ENCODE data around the gene EHD2.
"Not testable (repeated sequence)": the region's sequence is repeated elsewhere in the genome, so short reads cannot be mapped to it uniquely, and the experiment has no call there.

EHD2 gene

GRCh38 chr19:47693489-47693888, 19.7 kb upstream of the EHD2 start:
- no peak for DNase-seq

GRCh38 chr19:47693903-47694302, 19.3 kb upstream of the EHD2 start:
- DNase-seq = no peak

GRCh38 chr19:47694466-47695273, 18.6 kb upstream of the EHD2 start:
- no peak for DNase-seq

- no peak for DNase-seq
These were observed 17.5 kb upstream of the EHD2 start for GRCh38 chr19:47695533-47696262.

GRCh38 chr19:47696635-47697034, 16.6 kb upstream of the EHD2 start:
- DNase-seq = no peak

GRCh38 chr19:47697863-47698609, 15.2 kb upstream of the EHD2 start:
- peak; percentile 66 to 80 for DNase-seq

DNA sequence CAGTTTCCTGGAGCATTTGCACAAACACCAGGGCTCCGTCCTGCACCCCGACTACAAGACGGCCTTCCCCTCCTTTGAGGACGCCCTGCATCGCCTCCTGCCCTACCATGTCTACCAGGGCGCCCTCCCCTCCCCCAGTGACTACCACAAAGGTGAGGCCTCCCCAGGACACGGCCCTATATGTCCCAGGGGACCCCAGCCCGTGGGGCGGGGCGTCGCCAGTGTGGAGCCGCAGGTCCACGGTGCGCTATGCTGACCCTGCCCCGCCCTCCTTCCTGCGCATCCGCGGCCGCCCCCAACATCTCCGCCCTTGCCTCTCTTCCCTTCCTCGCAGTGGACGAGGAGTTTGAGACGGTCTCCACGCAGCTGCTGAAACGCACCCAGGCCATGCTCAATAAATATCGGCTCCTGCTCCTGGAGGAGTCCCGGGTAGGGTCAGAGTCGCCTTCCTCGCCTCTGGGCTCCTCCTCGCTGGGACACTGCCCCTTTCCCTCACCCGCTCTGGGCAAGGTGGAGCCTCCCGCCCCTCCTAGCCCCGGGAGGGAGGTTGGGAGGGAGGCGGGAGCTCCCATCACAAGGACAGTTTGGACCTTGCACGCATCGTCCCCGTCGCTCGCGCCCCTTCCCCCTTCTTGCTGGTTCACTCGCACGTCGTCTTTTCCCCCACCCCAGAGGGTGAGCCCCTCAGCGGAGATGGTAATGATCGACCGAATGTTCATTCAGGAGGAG, 14.4 kb upstream of the EHD2 start:
- DNase-seq = no peak

DNA sequence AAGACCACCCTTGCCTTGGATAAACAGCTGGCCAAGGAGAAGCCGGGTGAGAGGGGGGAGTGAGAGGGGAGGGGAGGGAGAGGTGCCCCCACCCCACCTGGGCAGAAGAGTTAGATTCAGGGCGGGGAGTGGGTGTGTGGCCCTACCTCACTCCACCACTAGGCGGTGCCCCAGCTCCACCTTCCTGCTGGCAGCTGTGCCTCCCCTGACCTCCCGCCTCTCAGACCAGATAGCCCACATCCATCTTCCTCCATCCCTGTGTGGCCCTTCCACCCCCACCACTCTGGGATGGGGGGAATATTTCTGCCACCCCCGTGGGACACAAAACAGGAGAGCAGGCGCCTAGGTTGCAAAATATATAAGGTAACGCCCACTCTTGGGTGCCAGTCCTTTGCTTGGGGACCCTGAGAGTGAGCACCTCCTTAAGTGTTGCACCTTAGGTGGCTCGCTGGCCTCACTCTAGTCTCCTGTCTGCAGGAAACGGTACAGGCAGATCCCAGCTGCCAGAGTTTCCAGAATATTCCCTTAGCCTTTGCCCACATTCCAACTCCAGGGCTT, 13.8 kb upstream of the EHD2 start:
- DNase-seq = peak in 1 of 2 experiments; percentile 29

DNA sequence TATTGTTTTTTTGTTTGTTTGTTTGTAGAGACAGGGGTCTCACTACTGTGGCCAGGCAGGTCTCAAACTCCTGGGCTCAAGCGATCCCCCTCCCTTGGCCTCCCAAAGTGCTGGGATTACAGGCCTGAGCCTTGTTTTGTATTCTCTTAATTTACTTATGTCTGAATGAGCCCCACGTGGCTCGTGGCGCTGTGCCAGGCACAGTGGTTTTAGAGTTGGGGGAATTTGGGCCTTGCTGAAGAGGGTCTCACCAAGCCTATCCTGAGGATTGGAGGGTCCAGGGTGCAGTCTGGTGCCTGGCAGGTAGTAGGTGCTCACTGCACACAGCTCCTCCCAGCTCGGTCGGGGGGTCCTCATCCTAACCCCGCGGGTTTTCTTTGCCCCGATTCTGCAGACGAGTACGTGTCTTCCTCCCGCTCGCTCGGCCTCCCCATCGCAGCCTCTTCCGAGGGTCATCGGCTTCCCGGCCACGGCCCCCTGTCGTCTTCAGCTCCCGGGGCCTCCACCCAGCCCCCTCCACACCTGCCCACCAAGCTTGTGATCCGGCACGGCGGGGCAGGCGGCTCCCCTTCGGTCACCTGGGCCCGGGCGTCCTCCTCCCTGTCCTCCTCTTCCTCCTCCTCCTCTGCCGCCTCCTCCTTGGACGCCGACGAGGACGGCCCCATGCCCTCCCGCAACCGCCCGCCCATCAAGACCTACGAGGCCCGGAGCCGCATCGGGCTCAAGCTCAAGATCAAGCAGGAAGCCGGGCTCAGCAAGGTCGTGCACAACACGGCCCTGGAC, 12.1 kb upstream of the EHD2 start:
- DNase-seq = no peak

DNA sequence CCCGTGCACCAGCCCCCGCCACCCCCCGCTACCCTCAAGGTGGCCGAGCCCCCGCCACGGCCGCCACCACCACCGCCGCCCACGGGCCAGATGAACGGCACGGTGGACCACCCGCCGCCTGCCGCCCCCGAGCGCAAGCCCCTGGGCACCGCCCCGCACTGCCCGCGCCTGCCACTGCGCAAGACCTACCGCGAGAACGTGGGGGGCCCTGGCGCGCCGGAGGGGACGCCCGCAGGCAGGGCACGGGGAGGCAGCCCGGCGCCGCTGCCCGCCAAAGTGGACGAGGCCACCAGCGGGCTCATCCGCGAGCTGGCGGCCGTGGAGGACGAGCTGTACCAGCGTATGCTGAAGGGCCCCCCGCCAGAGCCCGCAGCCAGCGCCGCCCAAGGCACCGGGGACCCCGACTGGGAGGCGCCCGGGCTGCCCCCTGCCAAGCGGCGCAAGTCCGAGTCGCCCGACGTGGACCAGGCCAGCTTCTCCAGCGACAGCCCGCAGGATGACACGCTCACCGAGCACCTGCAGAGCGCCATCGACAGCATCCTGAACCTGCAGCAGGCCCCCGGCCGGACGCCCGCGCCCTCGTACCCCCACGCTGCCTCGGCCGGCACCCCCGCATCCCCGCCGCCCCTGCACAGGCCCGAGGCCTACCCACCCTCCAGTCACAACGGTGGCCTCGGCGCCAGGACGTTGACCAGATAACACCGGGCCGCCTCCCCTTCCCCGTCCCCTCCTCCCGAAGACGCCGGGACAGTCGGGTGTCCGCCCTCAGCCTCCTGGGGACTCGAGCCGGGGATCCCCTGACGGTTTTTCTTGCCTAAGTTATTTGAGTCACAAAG, 11.3 kb upstream of the EHD2 start:
- DNase-seq = no peak

- no peak for DNase-seq
These were observed 10.6 kb upstream of the EHD2 start for GRCh38 chr19:47702671-47703070.

- no peak for DNase-seq
These were observed 9.9 kb upstream of the EHD2 start for GRCh38 chr19:47703301-47703700.

DNA sequence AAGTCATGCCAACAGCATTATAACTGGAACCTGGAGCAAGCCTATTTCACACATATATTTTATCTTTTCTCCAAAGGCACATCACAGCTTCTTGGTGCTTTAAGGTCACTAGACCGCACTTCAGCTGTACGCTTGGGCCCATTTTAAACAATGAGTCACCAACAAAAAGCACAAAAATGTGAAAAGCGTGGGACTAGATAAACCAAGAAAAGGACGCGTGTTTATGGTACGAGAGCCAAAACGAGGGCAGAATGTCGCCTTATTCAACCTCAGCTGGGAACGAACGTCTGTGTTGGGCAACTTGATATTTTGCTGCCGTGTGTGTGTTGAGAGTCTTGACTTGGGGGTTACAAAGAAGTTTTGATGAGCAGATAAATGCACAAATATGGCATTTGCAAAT, 9.2 kb upstream of the EHD2 start:
- DNase-seq = no peak

GRCh38 chr19:47704656-47705055, 8.6 kb upstream of the EHD2 start:
- no peak for DNase-seq

DNA sequence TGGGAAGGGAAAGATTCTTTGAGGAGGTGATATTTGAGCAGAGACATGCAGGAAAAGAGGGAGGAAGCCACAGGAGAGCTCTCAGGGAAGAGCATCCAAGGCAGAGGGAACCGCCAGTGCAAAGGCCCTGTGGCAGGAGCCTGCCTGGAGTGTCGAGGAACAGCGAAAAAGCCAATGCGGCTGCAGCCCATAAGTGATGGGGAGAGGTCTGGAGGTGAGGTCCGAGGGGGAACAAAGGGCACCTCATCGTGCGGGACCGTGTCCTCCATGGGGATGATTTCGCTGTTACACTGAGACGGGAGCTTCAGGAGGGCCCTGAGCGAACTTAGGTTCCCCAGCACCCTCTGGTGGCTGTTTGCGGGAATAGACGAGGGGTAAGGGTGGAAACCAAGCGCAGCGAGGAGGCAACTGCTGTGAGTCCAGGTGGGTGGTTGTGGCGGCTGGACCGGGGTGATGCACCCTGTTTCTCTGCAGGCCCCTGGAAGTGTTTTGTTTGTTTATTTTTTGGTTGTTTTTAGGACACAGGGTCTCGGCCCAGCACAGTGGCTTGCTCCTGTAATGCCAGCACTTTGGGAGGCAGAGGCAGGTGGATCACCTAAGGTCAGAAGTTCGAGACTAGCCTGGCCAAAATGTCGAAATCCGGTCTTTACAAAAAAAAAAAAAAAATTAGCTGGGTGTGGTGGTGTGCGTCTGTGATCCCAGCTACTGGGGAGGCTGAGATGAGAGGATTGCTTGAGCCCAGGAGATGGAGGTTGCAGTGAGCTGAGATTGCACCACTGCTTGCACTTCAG, 5.9 kb upstream of the EHD2 start:
- peak; percentile 45 to 84 for DNase-seq

DNA sequence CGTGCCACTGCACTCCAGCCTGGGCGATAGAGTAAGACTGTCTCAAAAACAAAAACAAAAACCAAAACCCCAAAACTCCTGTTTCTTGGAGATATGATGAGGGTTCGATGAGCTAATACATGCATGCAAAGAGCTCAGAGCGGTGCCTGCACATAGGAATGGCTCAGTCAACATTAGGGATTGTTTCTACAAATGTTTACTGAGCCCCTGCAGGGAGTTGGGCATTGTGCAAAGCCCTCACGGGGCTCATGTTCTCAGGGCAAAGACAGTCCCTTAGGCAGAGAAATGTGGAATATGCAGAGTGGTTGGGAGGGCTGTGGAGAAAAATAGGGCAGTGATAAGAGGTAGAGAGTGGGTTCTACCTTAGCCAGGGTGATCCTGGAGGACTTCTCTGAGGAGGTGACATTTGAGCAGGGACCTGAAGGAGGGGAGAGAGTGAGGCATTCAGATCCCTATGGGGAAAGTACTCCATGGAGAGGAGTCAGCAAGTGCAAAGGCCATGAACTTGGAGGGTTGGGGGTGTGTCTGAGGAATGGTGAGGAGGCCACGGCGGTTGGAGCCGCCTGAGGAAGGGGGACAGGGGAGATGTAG, 1.5 kb upstream of the EHD2 start:
- DNase-seq = no peak

DNA sequence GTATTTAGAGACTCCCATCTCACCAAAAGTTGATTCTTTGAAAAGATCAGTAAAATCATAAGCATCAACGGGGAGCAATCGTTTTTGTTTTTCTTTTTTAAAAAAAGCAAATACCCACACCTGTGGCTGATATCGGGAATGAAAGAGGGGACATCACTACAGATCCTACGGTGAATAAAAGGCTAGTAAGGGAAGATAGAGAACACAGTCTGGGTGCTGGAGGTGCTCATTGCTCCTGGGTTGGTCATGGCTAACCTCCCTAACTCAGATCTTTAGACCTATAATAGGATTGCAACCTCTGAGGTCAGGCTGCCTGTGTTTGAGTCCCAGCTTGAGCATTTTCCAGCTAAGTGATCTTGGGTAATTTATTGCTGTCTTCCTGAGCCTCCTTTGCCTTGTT, 1.1 kb downstream of the EHD2 start:
- DNase-seq = no peak

- DNase-seq = not testable (repeated sequence)
These were observed 1.6 kb downstream of the EHD2 start for GRCh38 chr19:47714855-47715254.

DNA sequence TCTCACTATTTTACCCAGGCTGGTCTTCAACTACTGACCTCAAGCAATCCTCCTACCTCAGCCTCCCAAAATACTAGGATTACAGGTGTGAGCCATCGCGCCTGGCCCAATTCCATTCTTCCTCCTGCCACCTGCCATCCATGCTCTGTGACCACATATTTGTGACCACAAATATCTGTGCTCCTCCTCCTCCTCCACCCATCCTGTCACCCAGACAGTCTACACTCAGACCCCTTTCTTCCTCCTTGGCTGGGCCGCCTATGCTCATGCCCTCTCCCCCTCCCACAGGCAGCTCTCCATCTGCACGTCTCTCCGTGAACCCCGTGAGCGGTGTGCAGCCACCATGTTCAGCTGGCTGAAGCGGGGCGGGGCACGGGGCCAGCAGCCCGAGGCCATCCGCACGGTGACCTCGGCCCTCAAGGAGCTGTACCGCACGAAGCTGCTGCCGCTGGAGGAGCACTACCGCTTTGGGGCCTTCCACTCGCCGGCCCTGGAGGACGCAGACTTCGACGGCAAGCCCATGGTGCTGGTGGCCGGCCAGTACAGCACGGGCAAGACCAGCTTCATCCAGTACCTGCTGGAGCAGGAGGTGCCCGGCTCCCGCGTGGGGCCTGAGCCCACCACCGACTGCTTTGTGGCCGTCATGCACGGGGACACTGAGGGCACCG, 3.2 kb downstream of the EHD2 start:
- no peak for DNase-seq
